RWPE2 (cell line): ENCODE data around the gene SIX4.

Source experiments
- ATAC-seq: fragments of 200-7000 bp; cut with Tn5 transposase; 3 replicates; pipeline ENCODE4 v1.9.1; 2021; ENCODE audit warnings: low read depth
- DNase-seq: peaks from one replicate; pipeline ENCODE4 v3.0.0-alpha.2; 2020; ENCODE audit warnings: low spot score
- H3K27ac ChIP-seq: fragments of 450-650 bp; 2 replicates; pipeline ENCODE4 v1.5.1; 2017; ENCODE audit warnings: mild to moderate bottlenecking; ENCODE audit not compliant: poor library complexity, severe bottlenecking
- H3K27me3 ChIP-seq: fragments of 250-450 bp; sonication (Bioruptor Pico); 2 replicates; pipeline ENCODE4 v1.5.1; 2021; ENCODE audit warnings: mild to moderate bottlenecking, moderate library complexity; ENCODE audit not compliant: insufficient read depth, poor library complexity, severe bottlenecking
- H3K36me3 ChIP-seq: fragments of 250-450 bp; sonication (Bioruptor Pico); 2 replicates; pipeline ENCODE4 v1.5.1; 2020; ENCODE audit warnings: low read depth, mild to moderate bottlenecking, moderate library complexity
- H3K4me1 ChIP-seq: fragments of 250-450 bp; sonication (Bioruptor Pico); 2 replicates; pipeline ENCODE4 v1.5.1; 2021; ENCODE audit warnings: mild to moderate bottlenecking, moderate library complexity; ENCODE audit not compliant: insufficient read depth, poor library complexity, severe bottlenecking
- H3K4me3 ChIP-seq: fragments of 250-450 bp; sonication (Bioruptor Pico); 2 replicates; pipeline ENCODE4 v1.5.1; 2021; ENCODE audit warnings: mild to moderate bottlenecking, moderate library complexity; ENCODE audit not compliant: severe bottlenecking
- H3K9me3 ChIP-seq: fragments of 250-450 bp; sonication (Bioruptor Pico); 2 replicates; pipeline ENCODE4 v1.5.1; 2021; ENCODE audit warnings: mild to moderate bottlenecking, moderate library complexity; ENCODE audit not compliant: severe bottlenecking
- CTCF ChIP-seq: fragments of 450-650 bp; IDR thresholded peaks from one replicate; pipeline ENCODE4 v1.5.1; 2017; ENCODE audit warnings: mild to moderate bottlenecking, moderate library complexity; ENCODE audit not compliant: poor library complexity, severe bottlenecking

The SIX4 gene

GRCh38 chr14:60753264-60754119 lies 29.3 kb upstream of the SIX4 start:
- Histone ChIP-seq H3K27me3 (no peaks in the 10 kb centered on the region), H3K9me3 (no peaks in the 10 kb centered on the region), H3K36me3 (no peaks in the 10 kb centered on the region; the same call in 1 of the 2 replicates), H3K4me3 (no peak overlapping the region), H3K4me1 (peaks cover 31% of the 10 kb centered on the region), H3K27ac (no peak overlapping the region)
- no peak for TF ChIP-seq CTCF
- ATAC-seq (no peak), DNase-seq (no peak)

DNA sequence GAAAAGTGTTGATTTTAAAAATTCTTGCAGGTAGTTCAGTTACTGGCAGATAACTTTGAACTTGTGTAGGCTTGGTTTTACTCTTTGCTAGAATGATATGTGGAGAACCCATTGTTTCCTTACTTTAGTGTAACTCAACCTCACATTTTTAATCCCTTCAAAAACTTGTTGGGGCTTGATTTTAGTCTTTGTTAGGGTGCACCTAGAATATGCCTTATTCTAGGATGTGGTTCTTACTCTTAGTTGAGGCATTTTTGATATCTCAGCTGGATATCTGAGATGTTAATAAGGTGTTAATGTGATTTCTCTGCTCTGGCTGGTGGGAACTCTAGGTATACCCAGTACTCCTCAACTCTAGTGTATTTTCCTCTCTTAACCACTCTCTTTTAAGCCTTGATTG lies 20.4 kb upstream of the SIX4 start:
- no peak overlapping the region for H3K4me3 ChIP-seq
- H3K36me3 ChIP-seq, result peaks cover 7% of the 10 kb centered on the region; the same call in 1 of the 2 replicates
- no peaks in the 10 kb centered on the region for H3K9me3 ChIP-seq
- TF ChIP-seq CTCF, result no peak
- ATAC-seq (peak; percentile 58), DNase-seq (no peak)
- H3K27ac ChIP-seq, result no peak overlapping the region
- peaks cover 7% of the 10 kb centered on the region for H3K4me1 ChIP-seq
- H3K27me3 ChIP-seq, result no peaks in the 10 kb centered on the region

GRCh38 chr14:60738843-60739508 lies 14.8 kb upstream of the SIX4 start:
- TF ChIP-seq CTCF, result no peak
- H3K27ac ChIP-seq, result no peak overlapping the region
- no peak for ATAC-seq
- H3K27me3 ChIP-seq, result no peaks in the 10 kb centered on the region
- no peaks in the 10 kb centered on the region for H3K9me3 ChIP-seq
- no peak overlapping the region for H3K4me3 ChIP-seq
- DNase-seq, result no peak
- H3K36me3 ChIP-seq, result peaks cover 7% of the 10 kb centered on the region; the same call in 1 of the 2 replicates
- H3K4me1 ChIP-seq, result peaks cover 14% of the 10 kb centered on the region

DNA sequence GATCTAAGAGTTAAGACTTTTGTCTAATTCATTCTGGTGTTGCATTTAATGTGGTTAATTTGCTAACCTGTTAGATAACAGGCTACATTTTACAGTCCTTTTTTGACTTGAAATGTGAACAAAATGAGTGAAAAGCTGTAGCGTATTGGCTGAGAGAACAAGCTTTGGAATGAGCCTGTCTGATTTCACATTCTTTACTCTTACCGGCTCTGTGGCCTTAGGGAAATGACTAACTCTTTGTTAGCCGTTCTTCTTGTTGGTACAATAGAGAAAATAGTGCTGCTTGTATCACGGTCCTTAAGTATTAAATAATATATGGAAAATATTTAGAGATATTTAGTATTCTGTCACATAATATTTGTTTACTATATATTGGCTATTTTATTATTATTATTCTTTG lies 12.3 kb upstream of the SIX4 start:
- H3K27ac ChIP-seq, result peak overlapping the region; percentile 37
- H3K27me3 ChIP-seq, result no peaks in the 10 kb centered on the region
- ATAC-seq, result peak; percentile 77
- H3K36me3 ChIP-seq, result no peaks in the 10 kb centered on the region; the same call in 1 of the 2 replicates
- H3K4me3 ChIP-seq, result peak overlapping the region; percentile 74
- no peak for DNase-seq
- TF ChIP-seq CTCF, result no peak
- peaks cover 12% of the 10 kb centered on the region for H3K4me1 ChIP-seq
- no peaks in the 10 kb centered on the region for H3K9me3 ChIP-seq
